Stimulated activated naive B cell treated with anti-CD40 and anti-IgM and Interleukin-4, amounts not matched to agents 10 μg/mL and 1 μg/mL and 100 μg/mL, for 72 hours (primary cell): Measurements from ENCODE around the gene P2RX1.
"Not testable (repeated sequence)": the region's sequence is repeated elsewhere in the genome, so short reads cannot be mapped to it uniquely, and the experiment has no call there.

Source experiments
- ATAC-seq, 2 donors: fragments of 150-1000 bp; cut with Tn5 transposase; replicated peaks; 2 replicates each; pipeline ENCODE4 v1.10.0; 2021; ENCODE audit warnings: moderate library complexity in 1 of 2
- DNase-seq: peaks from one replicate; pipeline ENCODE4 v3.0.0; 2021
- H3K27ac Mint-ChIP-seq: one replicate; pipeline ENCODE4 v1.8.0; 2022; ENCODE audit warnings: mild to moderate bottlenecking, mixed read lengths
- H3K27me3 Mint-ChIP-seq, 2 donors: one replicate each; pipeline ENCODE4 v1.8.0; 2022; ENCODE audit warnings: mixed read lengths in 2 of 2
- H3K36me3 Mint-ChIP-seq, 2 donors: one replicate each; pipeline ENCODE4 v1.8.0; 2022; ENCODE audit warnings: mixed read lengths in 2 of 2, mild to moderate bottlenecking in 1 of 2
- H3K4me1 Mint-ChIP-seq, 2 donors: one replicate each; pipeline ENCODE4 v1.8.0; 2022; ENCODE audit warnings: mixed read lengths in 2 of 2, mild to moderate bottlenecking in 1 of 2
- H3K4me3 Mint-ChIP-seq, 2 donors: one replicate each; pipeline ENCODE4 v1.8.0; 2022; ENCODE audit warnings: mild to moderate bottlenecking in 2 of 2, mixed read lengths in 2 of 2, moderate library complexity in 1 of 2
- H3K9me3 Mint-ChIP-seq, 2 donors: one replicate each; pipeline ENCODE4 v1.8.0; 2022; ENCODE audit warnings: mixed read lengths in 2 of 2, mild to moderate bottlenecking in 1 of 2

P2RX1 gene

GRCh38 chr17:3956983-3957382 is 40.7 kb upstream of the P2RX1 start:
- Mint-ChIP-seq H3K27ac (peak overlapping the region; percentile 95), H3K27me3 (no peaks in the 10 kb centered on the region), H3K9me3 (no peaks in the 10 kb centered on the region), H3K4me1 (peaks cover 58 to 88% of the 10 kb centered on the region in 2 donors), H3K36me3 (peaks cover 14 to 19% of the 10 kb centered on the region in 2 donors), H3K4me3 (peak overlapping the region in 1 of 2 donors; percentile 23)
- DNase-seq = no peak
- no peak for ATAC-seq

- Mint-ChIP-seq H3K9me3 (no peaks in the 10 kb centered on the region), H3K27ac (peak overlapping the region; percentile 95), H3K36me3 (peaks cover 18 to 23% of the 10 kb centered on the region in 2 donors), H3K4me1 (peaks cover 53 to 83% of the 10 kb centered on the region in 2 donors), H3K4me3 (peak overlapping the region in 1 of 2 donors; percentile 23), H3K27me3 (no peaks in the 10 kb centered on the region)
- no peak for DNase-seq
- peak; percentile 30 to 32 for ATAC-seq
Observed at GRCh38 chr17:3956327-3956957, 40.2 kb upstream of the P2RX1 start.

- Mint-ChIP-seq H3K9me3 (no peaks in the 10 kb centered on the region), H3K4me3 (no peak overlapping the region), H3K27ac (peak overlapping the region; percentile 77), H3K4me1 (peaks cover 47 to 75% of the 10 kb centered on the region in 2 donors), H3K36me3 (peaks cover 20 to 24% of the 10 kb centered on the region in 2 donors), H3K27me3 (no peaks in the 10 kb centered on the region)
- no peak for ATAC-seq
- DNase-seq = no peak
Observed at GRCh38 chr17:3955673-3955988, 39.4 kb upstream of the P2RX1 start.

DNA sequence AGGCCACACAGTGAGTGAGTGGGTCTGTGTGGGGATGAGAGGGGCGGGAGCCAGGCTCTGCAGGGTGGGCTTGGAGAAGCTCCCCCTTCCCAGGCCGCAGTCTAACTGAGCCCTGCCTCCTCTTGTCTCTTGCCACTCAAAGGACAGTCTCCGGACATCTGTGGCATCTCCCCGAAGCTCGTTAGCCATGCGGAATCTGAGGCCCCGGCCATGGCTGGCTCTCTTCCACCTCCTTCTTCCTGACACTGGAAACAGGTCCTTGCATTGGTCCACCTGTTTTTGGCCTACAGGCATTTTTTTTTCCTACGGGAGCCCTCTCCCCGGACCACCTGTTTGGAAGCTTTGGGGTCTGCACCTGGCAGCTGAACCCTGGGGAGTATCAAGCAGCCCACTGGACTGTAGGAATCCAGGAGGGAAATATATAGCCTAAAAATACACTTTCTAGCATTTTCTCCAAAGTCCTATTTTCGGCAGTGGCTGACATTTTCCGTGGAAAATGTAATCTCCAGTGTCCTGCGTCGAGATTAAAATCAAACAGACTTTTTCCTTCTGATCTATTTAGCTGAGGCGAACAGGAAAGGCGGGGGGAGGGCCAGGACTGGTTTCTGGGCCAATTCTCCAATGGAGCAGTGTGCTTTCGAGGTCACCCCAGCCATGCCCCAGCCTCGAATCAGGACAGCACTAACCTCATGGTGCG is 38.9 kb upstream of the P2RX1 start:
- Mint-ChIP-seq H3K27ac (peak overlapping the region; percentile 81), H3K4me1 (peaks cover 42 to 70% of the 10 kb centered on the region in 2 donors), H3K27me3 (no peaks in the 10 kb centered on the region), H3K4me3 (no peak overlapping the region), H3K36me3 (peaks cover 24 to 28% of the 10 kb centered on the region in 2 donors), H3K9me3 (no peaks in the 10 kb centered on the region)
- no peak for DNase-seq
- no peak for ATAC-seq

- ATAC-seq = no peak
- DNase-seq = no peak
- H3K4me1 Mint-ChIP-seq = peaks cover 32 to 60% of the 10 kb centered on the region in 2 donors
- H3K27ac Mint-ChIP-seq = peak overlapping the region; percentile 25
- H3K27me3 Mint-ChIP-seq = no peaks in the 10 kb centered on the region
- H3K9me3 Mint-ChIP-seq = no peaks in the 10 kb centered on the region
- no peak overlapping the region for H3K4me3 Mint-ChIP-seq
- peaks cover 25 to 27% of the 10 kb centered on the region in 2 donors for H3K36me3 Mint-ChIP-seq
Observed at GRCh38 chr17:3954086-3954485, 37.8 kb upstream of the P2RX1 start.

- ATAC-seq (no peak), DNase-seq (no peak)
- Mint-ChIP-seq H3K36me3 (peaks cover 25 to 27% of the 10 kb centered on the region in 2 donors), H3K27me3 (no peaks in the 10 kb centered on the region), H3K4me1 (peaks cover 32 to 57% of the 10 kb centered on the region in 2 donors), H3K9me3 (no peaks in the 10 kb centered on the region), H3K4me3 (no peak overlapping the region), H3K27ac (no peak overlapping the region)
Observed at GRCh38 chr17:3953542-3953941, 37.3 kb upstream of the P2RX1 start.

- no peak for ATAC-seq
- Mint-ChIP-seq H3K27me3 (no peaks in the 10 kb centered on the region), H3K27ac (no peak overlapping the region), H3K4me3 (no peak overlapping the region), H3K4me1 (peaks cover 24 to 43% of the 10 kb centered on the region in 2 donors), H3K9me3 (no peaks in the 10 kb centered on the region), H3K36me3 (peaks cover 23 to 30% of the 10 kb centered on the region in 2 donors)
- no peak for DNase-seq
Observed at GRCh38 chr17:3952186-3952585, 35.9 kb upstream of the P2RX1 start.

GRCh38 chr17:3951420-3951819 is 35.2 kb upstream of the P2RX1 start:
- Mint-ChIP-seq H3K4me1 (peaks cover 16 to 36% of the 10 kb centered on the region in 2 donors), H3K36me3 (peaks cover 23 to 24% of the 10 kb centered on the region in 2 donors), H3K27ac (peak overlapping the region; percentile 37), H3K4me3 (no peak overlapping the region), H3K27me3 (no peaks in the 10 kb centered on the region), H3K9me3 (no peaks in the 10 kb centered on the region)
- no peak for ATAC-seq
- no peak for DNase-seq

DNA sequence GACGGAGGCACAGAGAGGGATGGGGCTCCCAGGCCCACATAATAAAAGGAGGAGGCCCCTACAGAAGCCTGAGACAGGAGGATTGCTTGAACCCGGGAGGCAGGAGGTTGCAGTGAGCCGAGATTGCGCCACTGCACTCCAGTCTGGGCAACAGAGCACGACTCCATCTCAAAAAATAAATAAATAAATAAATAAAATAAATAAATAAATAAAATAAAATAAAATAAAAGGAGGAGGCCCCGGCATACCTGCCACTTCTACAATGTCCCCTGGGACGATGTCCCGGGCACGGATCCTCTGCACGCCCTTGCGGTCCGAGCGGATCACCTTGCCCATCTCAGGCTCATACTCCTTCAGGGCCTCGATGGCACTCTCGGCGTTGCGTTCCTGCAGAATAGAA is 34.7 kb upstream of the P2RX1 start:
- no peak overlapping the region for H3K4me3 Mint-ChIP-seq
- no peaks in the 10 kb centered on the region for H3K27me3 Mint-ChIP-seq
- H3K27ac Mint-ChIP-seq = no peak overlapping the region
- DNase-seq (no peak), ATAC-seq (no peak)
- H3K9me3 Mint-ChIP-seq = no peaks in the 10 kb centered on the region
- H3K36me3 Mint-ChIP-seq = peaks cover 23 to 25% of the 10 kb centered on the region in 2 donors
- peaks cover 12 to 31% of the 10 kb centered on the region in 2 donors for H3K4me1 Mint-ChIP-seq

DNA sequence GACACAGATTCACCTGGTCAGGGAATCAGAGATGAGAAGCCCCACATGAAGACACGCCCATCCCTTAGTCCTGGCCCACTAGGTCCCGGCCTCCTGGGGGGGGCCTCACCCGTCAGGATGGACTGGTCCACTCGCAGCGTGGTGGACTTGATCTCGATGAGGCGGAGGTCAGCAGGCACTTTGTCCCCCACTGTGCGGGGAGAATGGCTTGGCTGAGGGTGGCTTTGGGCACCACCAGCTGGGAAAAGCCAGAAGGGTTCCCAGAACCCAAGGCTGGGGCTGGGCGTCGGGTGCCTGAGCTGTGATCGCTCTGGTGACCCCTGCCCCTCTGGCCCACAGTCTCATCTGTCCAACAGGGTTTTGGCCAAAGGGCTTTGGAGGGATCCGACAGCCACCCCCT is 34.3 kb upstream of the P2RX1 start:
- H3K27me3 Mint-ChIP-seq = no peaks in the 10 kb centered on the region

DNA sequence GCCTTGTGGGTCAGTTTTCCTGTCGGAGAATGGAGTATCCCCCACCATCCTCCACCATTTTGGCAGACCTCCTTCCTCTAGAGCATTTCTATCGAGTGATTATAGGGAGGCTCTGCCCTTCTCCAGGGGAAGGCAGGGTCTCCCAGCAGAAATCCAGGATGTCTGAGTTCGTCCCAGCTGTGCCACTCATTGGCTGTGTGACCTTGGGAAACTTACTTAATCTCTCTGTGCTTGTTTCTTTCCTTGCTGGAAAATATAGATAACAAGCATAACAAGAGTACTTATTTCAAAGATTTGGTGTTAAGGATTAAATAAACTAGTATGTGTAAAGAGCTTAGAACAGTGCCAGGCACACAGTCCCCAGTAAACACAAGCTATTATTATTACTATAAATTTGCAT is 33.2 kb upstream of the P2RX1 start:
- Mint-ChIP-seq H3K36me3 (peaks cover 31 to 33% of the 10 kb centered on the region in 2 donors), H3K27me3 (no peaks in the 10 kb centered on the region), H3K9me3 (no peaks in the 10 kb centered on the region), H3K4me3 (no peak overlapping the region), H3K27ac (peak overlapping the region; percentile 60), H3K4me1 (peaks cover 7 to 16% of the 10 kb centered on the region in 2 donors)
- DNase-seq = no peak
- no peak for ATAC-seq

More for the DNA sequence above, 34.3 kb upstream of the P2RX1 start:
- Mint-ChIP-seq H3K4me3 (no peak overlapping the region), H3K4me1 (peaks cover 9 to 27% of the 10 kb centered on the region in 2 donors), H3K9me3 (no peaks in the 10 kb centered on the region), H3K27ac (no peak overlapping the region), H3K36me3 (peaks cover 27 to 29% of the 10 kb centered on the region in 2 donors)
- no peak for ATAC-seq
- no peak for DNase-seq

DNA sequence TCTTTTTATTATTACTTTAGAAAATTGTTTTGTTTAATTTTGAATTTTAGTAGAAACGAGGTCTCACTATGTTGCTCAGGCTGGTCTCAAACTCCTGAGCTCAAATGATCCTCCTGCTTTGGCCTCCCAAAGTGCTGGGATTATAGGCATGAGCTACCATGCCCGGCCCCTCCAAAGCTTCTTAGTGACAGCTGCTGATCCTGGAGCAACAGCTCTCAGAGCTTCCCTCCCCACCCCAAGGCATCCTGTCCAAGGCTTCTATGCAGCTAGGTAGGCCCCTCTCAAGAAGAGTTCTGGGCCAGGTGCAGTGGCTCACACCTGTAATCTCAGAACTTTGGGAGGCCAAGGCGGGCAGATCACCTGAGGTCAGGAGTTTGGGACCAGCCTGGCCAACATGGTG is 32.3 kb upstream of the P2RX1 start:
- not testable (repeated sequence) for DNase-seq, H3K9me3 Mint-ChIP-seq, H3K27me3 Mint-ChIP-seq, ATAC-seq, H3K4me3 Mint-ChIP-seq, H3K27ac Mint-ChIP-seq
- H3K4me1 Mint-ChIP-seq = peaks cover 9 to 18% of the 10 kb centered on the region in 2 donors
- peaks cover 39 to 41% of the 10 kb centered on the region in 2 donors for H3K36me3 Mint-ChIP-seq

- DNase-seq (no peak), ATAC-seq (no peak)
- H3K9me3 Mint-ChIP-seq = no peaks in the 10 kb centered on the region
- no peak overlapping the region for H3K27ac Mint-ChIP-seq
- H3K4me3 Mint-ChIP-seq = no peak overlapping the region
- peaks cover 46 to 51% of the 10 kb centered on the region in 2 donors for H3K36me3 Mint-ChIP-seq
- peaks cover 10 to 12% of the 10 kb centered on the region in 2 donors for H3K4me1 Mint-ChIP-seq
- H3K27me3 Mint-ChIP-seq = no peaks in the 10 kb centered on the region
Observed at GRCh38 chr17:3947318-3947810, 31.1 kb upstream of the P2RX1 start.

GRCh38 chr17:3946711-3947235 is 30.5 kb upstream of the P2RX1 start:
- H3K4me1 Mint-ChIP-seq = peaks cover 8 to 9% of the 10 kb centered on the region in 2 donors
- no peaks in the 10 kb centered on the region for H3K27me3 Mint-ChIP-seq
- DNase-seq (no peak), ATAC-seq (no peak)
- H3K9me3 Mint-ChIP-seq = no peaks in the 10 kb centered on the region
- H3K4me3 Mint-ChIP-seq = no peak overlapping the region
- peaks cover 42 to 46% of the 10 kb centered on the region in 2 donors for H3K36me3 Mint-ChIP-seq
- no peak overlapping the region for H3K27ac Mint-ChIP-seq
